Measurements from ENCODE around the gene STARD9. TPM values are rescaled to one million over a fixed set of nuclear protein-coding genes. Genes with fewer than 3 reads are reported as not detected.
A peak's percentile ranks its signal among the peaks of the same experiment; 100 is the strongest.

The STARD9 gene
- polyA plus RNA-seq, 3 donors, result 0.39 TPM; not detected in 2

- H3K27ac Mint-ChIP-seq, result peak overlapping the region in 1 of 7 donors; percentile 6
Measured at GRCh38 chr15:42611532-42611931, 36.1 kb downstream of the STARD9 start.

GRCh38 chr15:42612367-42612912, 37.0 kb downstream of the STARD9 start:
- Mint-ChIP-seq H3K9me3 (no peaks in the 10 kb centered on the region), H3K4me3 (no peak overlapping the region), H3K4me1 (peaks cover 14% of the 10 kb centered on the region), H3K36me3 (no peaks in the 10 kb centered on the region), H3K27me3 (ENCODE audit: low read depth in 3 of 3) (peaks cover 1 to 6% (median 2%) of the 10 kb centered on the region in 3 donors), H3K27ac (no peak overlapping the region)
- Histone ChIP-seq H3K9me3 (replicated peaks in 1 of 2; ENCODE audit: control insufficient read depth in 1 of 2, insufficient read depth in 1 of 2, low read length in 2 of 2) (no peaks in the 10 kb centered on the region), H3K9ac (ENCODE audit: insufficient read depth, low read length, poor library complexity, severe bottlenecking) (no peak overlapping the region), H4K20me1 (ENCODE audit: insufficient read depth, low read length) (no peaks in the 10 kb centered on the region), H3K36me3 (replicated peaks in 1 of 2; ENCODE audit: control insufficient read depth in 1 of 2, insufficient read depth in 2 of 2, low read length in 2 of 2) (no peaks in the 10 kb centered on the region), H3K27ac (ENCODE audit: low read depth in 1 of 2, low read length in 2 of 2) (no peak overlapping the region), H3K79me2 (ENCODE audit: insufficient read depth, low read length) (no peaks in the 10 kb centered on the region), H3K27me3 (ENCODE audit: control insufficient read depth in 2 of 2, insufficient read depth in 2 of 2, low read length in 2 of 2) (no peaks in the 10 kb centered on the region), H3K4me2 (replicated peaks; ENCODE audit: extremely low read depth, low read length, poor library complexity, severe bottlenecking) (no peak overlapping the region), H3K4me3 (replicated peaks in 1 of 3; ENCODE audit: low read depth in 2 of 3, low read length in 3 of 3) (no peak overlapping the region), H3K4me1 (ENCODE audit: control insufficient read depth in 1 of 2, insufficient read depth in 2 of 2, low read length in 2 of 2) (peaks cover 0 to 7% of the 10 kb centered on the region in 2 donors), H2AFZ (ENCODE audit: insufficient read depth, low read depth, low read length, poor library complexity, severe bottlenecking) (no peak overlapping the region)
- intact Hi-C loops (cut with micrococcal nuclease), result no loop called here
- no peak for TF ChIP-seq CTCF (IDR thresholded peaks at IDR 0.05)
- 96% methylated on average over 6 of the region's 8 CpGs for WGBS (ENCODE audit: insufficient coverage)
- DNase-seq, result no peak

More at GRCh38 chr15:42611532-42611931, 36.1 kb downstream of the STARD9 start:
- Histone ChIP-seq H3K36me3 (replicated peaks in 1 of 2; ENCODE audit: control insufficient read depth in 1 of 2, insufficient read depth in 2 of 2, low read length in 2 of 2) (no peaks in the 10 kb centered on the region), H3K27ac (ENCODE audit: low read depth in 1 of 2, low read length in 2 of 2) (no peak overlapping the region), H4K20me1 (ENCODE audit: insufficient read depth, low read length) (no peaks in the 10 kb centered on the region), H3K9ac (ENCODE audit: insufficient read depth, low read length, poor library complexity, severe bottlenecking) (no peak overlapping the region), H3K79me2 (ENCODE audit: insufficient read depth, low read length) (no peaks in the 10 kb centered on the region), H3K4me1 (ENCODE audit: control insufficient read depth in 1 of 2, insufficient read depth in 2 of 2, low read length in 2 of 2) (peaks cover 0 to 7% of the 10 kb centered on the region in 2 donors), H3K4me2 (replicated peaks; ENCODE audit: extremely low read depth, low read length, poor library complexity, severe bottlenecking) (no peak overlapping the region), H2AFZ (ENCODE audit: insufficient read depth, low read depth, low read length, poor library complexity, severe bottlenecking) (no peak overlapping the region), H3K27me3 (ENCODE audit: control insufficient read depth in 2 of 2, insufficient read depth in 2 of 2, low read length in 2 of 2) (no peaks in the 10 kb centered on the region), H3K4me3 (replicated peaks in 1 of 3; ENCODE audit: low read depth in 2 of 3, low read length in 3 of 3) (no peak overlapping the region), H3K9me3 (replicated peaks in 1 of 2; ENCODE audit: control insufficient read depth in 1 of 2, insufficient read depth in 1 of 2, low read length in 2 of 2) (no peaks in the 10 kb centered on the region)
- Mint-ChIP-seq H3K4me1 (peaks cover 14% of the 10 kb centered on the region), H3K36me3 (no peaks in the 10 kb centered on the region), H3K27me3 (ENCODE audit: low read depth in 3 of 3) (peaks cover 1 to 6% (median 2%) of the 10 kb centered on the region in 3 donors), H3K9me3 (no peaks in the 10 kb centered on the region), H3K4me3 (no peak overlapping the region)
- DNase-seq, result no peak
- WGBS (ENCODE audit: insufficient coverage), result no CpG with 5 or more reads among the region's 1 CpG
- TF ChIP-seq CTCF (IDR thresholded peaks at IDR 0.05), result no peak
- intact Hi-C loops (cut with micrococcal nuclease), result no loop called here
